Activated CD4-positive, CD25-positive, alpha-beta regulatory T cell treated with anti-CD3 and anti-CD28 coated beads, Interleukin-2, amount 50 U/mL, for 24 hours (primary cell): ENCODE data around the gene TIFAB.
A peak's percentile ranks its signal among the peaks of the same experiment; 100 is the strongest.

Experiments used
- ATAC-seq, 2 donors: fragments of 150-1000 bp; cut with Tn5 transposase; one replicate each; pipeline ENCODE4 v1.10.0; 2021; ENCODE audit warnings: mild to moderate bottlenecking in 1 of 2, moderate library complexity in 1 of 2

The TIFAB gene

DNA sequence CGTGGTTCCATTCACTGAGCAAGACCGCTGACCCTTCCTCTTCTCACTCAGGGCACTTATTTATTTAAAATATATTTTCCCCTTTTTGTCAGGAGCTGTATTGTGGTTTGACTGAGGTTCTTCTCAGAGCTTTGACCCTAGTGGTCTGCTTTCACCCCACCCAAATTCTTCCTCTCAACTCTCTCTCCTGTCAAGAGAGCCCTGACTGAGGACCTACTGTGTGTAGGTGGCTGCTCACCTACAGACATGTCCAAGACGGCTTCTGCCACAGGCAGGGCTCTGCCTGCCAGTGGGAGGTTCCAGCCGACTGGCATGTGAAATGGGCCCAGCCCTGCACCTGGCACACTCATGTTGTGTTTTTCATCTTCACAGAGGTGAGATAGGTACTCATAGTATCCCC lies 10.2 kb downstream of the TIFAB start:
- ATAC-seq, result no peak

DNA sequence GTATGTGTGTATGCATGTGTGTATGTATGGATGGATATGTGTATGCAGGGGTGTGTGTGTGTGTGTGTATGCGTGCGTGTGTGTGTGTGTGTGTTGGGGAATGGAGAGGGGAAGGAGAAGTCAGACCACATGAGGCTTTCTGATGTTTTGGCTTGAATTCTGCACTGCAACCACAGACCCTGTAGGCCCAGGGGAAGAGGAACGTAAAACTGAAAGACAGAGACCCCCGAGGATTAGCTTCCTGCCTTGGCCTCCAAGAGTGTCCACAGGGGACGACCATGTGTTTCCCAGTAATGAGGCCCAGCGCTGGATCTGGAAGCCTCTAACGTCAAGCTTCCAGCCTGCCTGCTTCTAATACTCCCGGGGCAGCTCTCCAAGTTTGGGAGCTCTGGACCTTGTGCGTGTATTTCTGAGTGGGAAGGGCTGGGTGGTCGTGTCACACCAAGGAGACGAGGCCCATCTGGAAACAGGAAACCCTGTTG lies 10.8 kb downstream of the TIFAB start:
- no peak for ATAC-seq

DNA sequence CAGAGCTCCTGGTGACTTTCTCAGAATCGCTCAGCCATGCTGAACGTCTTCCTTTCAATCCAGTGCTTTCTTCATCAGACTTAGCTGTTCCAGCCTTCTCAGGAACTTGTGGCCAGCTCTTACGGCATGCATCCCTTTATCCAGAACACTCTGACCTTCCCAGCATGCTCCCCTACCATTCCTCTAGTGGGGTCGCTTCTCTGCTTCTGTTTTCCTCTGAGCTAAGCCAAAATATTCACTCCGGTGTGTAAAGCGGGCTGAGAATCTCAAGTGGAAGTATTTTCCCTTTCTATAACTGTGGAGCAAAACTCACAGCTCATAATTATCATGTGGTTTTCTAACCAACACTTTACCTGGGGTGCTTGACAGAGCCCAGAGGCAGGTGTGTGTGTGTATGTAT lies 11.2 kb downstream of the TIFAB start:
- ATAC-seq, result no peak

DNA sequence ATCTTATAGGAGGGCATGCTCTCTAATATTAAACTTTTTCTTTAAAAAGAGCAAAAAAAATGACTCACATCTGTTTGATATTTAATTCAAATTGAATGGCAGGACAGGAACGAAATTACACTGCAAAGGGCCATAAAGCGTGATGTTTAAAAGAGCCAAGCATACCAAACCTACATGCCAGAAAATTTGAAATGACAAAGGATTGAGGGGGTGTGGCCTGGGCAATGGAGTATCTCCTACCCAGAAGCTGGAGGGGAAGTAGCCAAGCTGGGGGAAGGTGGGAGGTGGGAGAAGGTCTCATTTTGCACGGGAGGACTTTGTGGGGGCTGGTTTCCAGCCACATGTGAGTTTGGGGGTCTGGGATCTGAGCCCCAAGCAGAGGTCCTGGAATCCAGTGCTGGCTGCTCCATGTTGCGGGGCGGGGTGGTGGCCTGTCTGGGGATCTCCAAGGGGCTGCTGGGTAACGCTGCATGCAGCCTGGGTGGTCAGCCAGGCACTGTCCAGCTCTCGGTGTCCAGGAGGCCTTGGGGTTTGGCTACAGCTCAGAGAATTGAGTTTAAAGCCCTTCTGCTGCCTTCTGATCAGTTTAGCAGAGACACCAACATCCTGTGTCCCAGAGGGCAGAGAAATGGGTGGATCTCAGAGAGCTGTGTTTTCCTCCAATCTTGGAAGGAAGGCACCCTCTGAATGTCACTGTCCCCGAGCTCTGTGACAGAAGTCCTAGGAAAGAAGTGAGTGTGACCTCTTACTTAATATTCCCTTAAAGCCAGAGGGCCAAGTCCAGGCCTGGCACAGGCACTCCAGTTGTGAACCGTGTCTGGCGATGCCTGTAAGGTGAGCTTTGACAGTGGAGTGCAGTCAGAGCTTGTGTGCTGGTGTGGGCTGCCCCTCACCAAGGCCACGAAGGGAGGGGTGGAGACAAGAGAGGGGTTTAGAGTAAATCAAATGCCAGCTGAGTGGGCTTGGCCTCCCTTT lies 12.6 kb downstream of the TIFAB start:
- no peak for ATAC-seq

- no peak for ATAC-seq
Measured at GRCh38 chr5:135438636-135439221, 13.4 kb downstream of the TIFAB start.

GRCh38 chr5:135437796-135438560 lies 14.2 kb downstream of the TIFAB start:
- no peak for ATAC-seq

DNA sequence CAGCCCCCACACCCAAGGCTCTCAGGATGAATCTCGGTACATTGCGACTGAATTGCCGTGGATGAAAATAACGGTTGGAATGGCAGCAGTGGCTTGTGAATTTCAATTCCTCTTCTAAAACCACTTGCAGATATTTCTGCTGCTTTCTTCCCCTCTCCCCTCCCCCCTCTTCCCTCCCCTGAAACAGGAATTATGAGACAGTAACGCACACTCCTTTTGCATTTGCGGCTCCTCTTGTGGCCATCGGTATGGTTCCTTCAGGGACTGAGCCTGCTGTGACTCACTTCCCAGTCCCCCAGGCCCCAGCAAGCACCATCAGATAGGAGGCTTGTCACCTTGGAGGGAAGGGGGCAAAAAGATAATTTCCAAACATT lies 14.7 kb downstream of the TIFAB start:
- no peak for ATAC-seq

DNA sequence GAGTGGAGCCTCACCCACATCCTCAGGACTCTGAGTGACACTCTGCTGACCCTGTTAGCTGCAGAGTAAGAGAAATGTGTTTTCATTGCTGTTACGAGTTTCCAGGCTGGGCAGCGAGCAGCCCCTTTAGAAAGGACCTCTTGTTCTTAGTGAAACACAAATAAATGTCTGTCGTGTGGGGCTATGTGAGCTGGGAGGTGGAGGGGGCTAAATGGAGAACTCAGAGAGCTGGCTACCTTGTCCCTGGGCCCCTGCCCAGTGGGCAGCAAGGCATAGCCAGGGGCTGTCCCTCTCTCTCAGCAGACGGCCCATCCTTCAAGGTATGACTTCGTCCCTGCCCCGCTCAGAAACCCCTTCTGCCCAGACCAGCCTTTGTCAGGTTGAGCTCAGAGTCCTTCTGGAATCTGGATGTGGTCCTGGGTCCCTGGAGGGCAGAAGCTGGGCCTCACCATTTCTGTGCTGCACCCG lies 15.2 kb downstream of the TIFAB start:
- ATAC-seq, result no peak

- ATAC-seq, result no peak
Measured at GRCh38 chr5:135435467-135436330, 16.5 kb downstream of the TIFAB start.

GRCh38 chr5:135434591-135435466 lies 17.3 kb downstream of the TIFAB start:
- no peak for ATAC-seq

GRCh38 chr5:135433681-135434426 lies 18.3 kb downstream of the TIFAB start:
- ATAC-seq, result no peak

DNA sequence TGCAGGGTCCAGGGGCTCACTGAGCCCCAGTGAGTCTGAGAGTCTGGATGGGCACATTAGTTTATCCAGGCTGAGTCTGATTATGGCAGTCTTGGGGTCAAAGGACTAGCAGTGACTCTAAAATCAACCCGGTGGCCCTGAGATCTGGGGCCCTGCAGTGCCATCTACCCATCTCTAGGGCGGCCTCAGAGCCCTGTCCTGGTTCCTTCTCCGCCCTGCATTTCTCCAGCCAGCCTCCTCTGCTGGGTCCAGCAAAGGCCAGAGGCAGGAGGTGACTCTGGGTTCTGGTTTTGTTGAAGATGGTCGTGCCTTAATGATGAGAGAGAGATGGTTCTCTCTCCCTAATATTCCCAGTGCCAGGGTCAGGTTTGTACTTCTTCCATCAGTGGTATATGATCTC lies 20.0 kb downstream of the TIFAB start:
- ATAC-seq, result no peak

- ATAC-seq, result no peak
Measured at GRCh38 chr5:135430135-135430437, 22.1 kb downstream of the TIFAB start.

DNA sequence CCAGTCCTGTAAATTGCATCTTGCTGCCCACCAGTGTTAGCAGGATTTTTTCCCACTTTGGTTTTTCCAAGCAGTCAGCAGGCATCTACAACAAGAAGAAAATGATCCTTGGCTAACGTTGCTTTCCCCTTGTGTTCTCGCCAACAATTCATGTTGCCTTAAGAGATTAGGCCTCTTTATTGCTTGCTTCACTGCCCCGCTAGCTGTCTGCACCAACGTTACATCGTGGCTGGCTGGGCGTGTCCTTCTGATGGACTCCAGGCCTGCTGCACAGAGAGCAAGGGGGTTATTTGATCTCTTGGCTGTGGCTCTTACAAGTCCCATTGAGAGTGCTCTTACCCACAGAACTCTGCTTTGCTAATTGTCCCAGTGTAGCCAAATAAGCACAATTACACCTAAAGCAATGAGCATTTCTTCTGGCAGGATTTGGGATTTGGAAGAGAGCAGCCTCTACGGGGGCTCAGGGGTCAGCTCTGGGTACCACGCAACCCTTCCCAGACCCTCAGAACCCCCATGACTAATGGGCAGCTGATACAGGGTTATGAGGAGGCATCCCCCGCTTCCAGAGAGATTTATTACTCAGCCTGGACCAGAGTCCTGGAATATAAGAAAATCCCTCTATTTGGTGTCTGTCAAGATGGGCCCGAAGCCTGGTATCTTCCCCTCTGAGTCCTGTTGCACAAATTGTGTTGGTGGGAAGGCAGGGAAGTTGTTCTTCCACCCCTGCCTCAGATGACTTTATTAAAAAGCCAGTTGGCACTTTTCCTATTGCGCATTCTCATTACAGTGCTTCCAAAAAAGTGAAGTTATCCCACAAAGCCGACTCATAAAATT lies 22.6 kb downstream of the TIFAB start:
- no peak for ATAC-seq

DNA sequence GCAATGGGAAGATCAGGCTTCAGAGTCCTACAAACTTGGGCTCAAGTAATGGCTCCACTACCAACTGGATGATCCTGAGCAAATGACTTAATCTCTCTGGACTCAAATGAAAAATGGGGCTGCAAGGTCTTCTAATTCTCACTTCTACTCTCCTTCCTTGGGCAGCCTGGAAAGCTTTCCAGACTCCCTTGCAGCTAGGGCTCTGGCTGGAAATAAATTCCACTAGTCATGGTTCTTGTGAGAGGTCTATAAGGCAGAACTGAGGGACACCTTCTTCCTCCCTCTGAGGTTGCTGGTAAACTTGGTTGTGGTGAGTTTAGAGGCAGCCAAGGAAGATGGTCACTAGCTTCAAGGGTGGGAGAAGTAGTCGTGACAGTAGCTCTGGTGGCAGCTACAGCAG lies 23.6 kb downstream of the TIFAB start:
- no peak for ATAC-seq

GRCh38 chr5:135426102-135427082 lies 25.8 kb downstream of the TIFAB start:
- peak in 1 of 2 donors; percentile 51 for ATAC-seq

- no peak for ATAC-seq
Measured at GRCh38 chr5:135425641-135426040, 26.5 kb downstream of the TIFAB start.

GRCh38 chr5:135423846-135424168 lies 28.3 kb downstream of the TIFAB start:
- ATAC-seq, result no peak
